A549 (cell line): Measurements from ENCODE around the gene TMPRSS6.

Source experiments
- CEBPB ChIP-seq, 2 experiments: fragments of >200 bp in 1 of 2; sonication (Bioruptor Twin) in 1 of 2; formaldehyde crosslinking in 1 of 2; IDR thresholded peaks; 2 replicates each; pipeline ENCODE4 v1.6.1; 2012 to 2016
- ESRRA ChIP-seq: fragments of 150-350 bp; IDR thresholded peaks from 2 replicates; pipeline ENCODE4 v1.6.1; 2014; ENCODE audit warnings: mild to moderate bottlenecking, low read length, borderline replicate concordance
- FOSL2 ChIP-seq, 2 experiments: fragments of 450-650 bp in 1 of 2; fragments of >200 bp in 1 of 2; sonication (Bioruptor Twin) in 1 of 2; formaldehyde crosslinking; IDR thresholded peaks; 2 replicates each; pipeline versions ENCODE4 v1.5.0 to v1.6.1; 2016 to 2020; ENCODE audit warnings: mild to moderate bottlenecking in 1 of 2, moderate library complexity in 1 of 2
- KDM1A ChIP-seq: fragments of 200-600 bp; sonication (generic); IDR thresholded peaks from 2 replicates; pipeline ENCODE4 v1.6.1; 2016; ENCODE audit warnings: low read depth, mild to moderate bottlenecking
- KDM5A ChIP-seq: fragments of 200-600 bp; sonication (generic); IDR thresholded peaks from 2 replicates; pipeline ENCODE4 v1.6.1; 2016; ENCODE audit warnings: antibody characterized with exemption, mild to moderate bottlenecking
- POLR2A ChIP-seq: IDR thresholded peaks from 2 replicates; pipeline ENCODE4 v1.6.1; 2012; ENCODE audit warnings: mild to moderate bottlenecking, low read length
- RAD21 ChIP-seq, 2 experiments: fragments of >200 bp in 1 of 2; sonication (Bioruptor Twin) in 1 of 2; formaldehyde crosslinking in 1 of 2; IDR thresholded peaks in 1 of 2; conservative IDR thresholded peaks in 1 of 2; 2 replicates in 1 of 2; 3 replicates in 1 of 2; pipeline ENCODE4 v1.6.1; 2012 to 2018; ENCODE audit warnings: inconsistent platforms in 1 of 2
- SREBF2 ChIP-seq: fragments of 450-650 bp; IDR thresholded peaks from 2 replicates; pipeline ENCODE4 v1.6.1; 2014; ENCODE audit warnings: mild to moderate bottlenecking, moderate library complexity
- TP53 ChIP-seq: fragments of 250-450 bp; sonication (Bioruptor Pico); IDR thresholded peaks from 2 replicates; pipeline ENCODE4 v1.5.0; 2021; ENCODE audit warnings: mild to moderate bottlenecking, moderate library complexity
- ZSCAN20 ChIP-seq: fragments of 250-450 bp; sonication (Bioruptor Pico); IDR thresholded peaks from 2 replicates; pipeline ENCODE4 v1.8.0; 2022; ENCODE audit warnings: mild to moderate bottlenecking, moderate library complexity
- TF ChIP-seq, protein P1 (sequence below): fragments of >200 bp; sonication (Bioruptor Twin); formaldehyde crosslinking; IDR thresholded peaks from 3 replicates; pipeline ENCODE4 v1.5.1; 2016
- TF ChIP-seq, protein P2 (sequence below): fragments of 250-450 bp; sonication (Bioruptor Pico); IDR thresholded peaks from 2 replicates; pipeline ENCODE4 v1.5.0; 2020; ENCODE audit warnings: low read depth, mild to moderate bottlenecking, moderate library complexity
- TF ChIP-seq, protein P3 (sequence below): fragments of 200-600 bp; sonication (generic); IDR thresholded peaks from 2 replicates; pipeline ENCODE4 v1.6.1; 2016; ENCODE audit warnings: antibody characterized with exemption, mild to moderate bottlenecking, moderate library complexity

DNA sequence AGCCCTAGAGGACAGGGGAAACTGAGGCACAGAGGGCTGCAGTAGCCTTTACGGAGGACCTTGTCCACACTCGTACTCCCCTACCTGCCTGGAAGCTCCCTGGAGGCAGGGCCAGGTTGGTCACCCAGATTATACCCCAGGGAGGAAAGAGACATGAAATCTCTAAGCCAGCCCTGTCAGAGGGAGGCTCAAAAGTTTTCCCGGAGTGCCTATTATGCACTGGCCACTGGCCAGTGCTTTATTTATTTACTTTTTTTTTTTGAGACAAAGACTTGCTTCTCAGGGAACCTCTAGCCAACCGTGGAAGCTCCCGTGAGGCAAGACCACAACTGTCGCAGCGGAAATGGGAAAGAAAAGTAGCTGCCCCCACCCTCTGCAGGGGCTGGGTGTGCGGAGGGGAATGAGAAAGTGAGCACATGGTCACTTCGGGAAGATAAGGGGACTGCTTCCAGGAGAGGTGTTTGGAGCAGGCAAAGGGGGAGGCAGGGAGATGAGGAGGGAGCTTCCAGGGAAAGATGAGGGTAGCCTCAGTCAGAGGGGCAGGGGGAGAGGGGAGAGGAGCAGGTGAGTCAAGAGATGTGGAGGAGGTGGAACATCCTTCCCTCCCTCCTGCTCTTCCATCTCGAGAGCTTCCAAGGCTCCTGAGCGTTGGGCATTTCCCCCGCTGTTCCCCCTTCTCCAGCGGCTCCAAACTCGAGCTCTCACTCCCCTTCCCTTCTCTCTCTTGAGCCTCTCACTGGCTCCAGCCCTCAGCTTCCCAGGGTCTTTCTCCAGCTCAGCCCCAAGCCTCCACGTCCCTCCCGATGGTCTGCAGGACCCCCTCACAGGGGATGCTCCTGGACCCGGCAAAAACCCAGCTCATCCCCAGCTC is 35.9 kb upstream of the TMPRSS6 start:
- TF ChIP-seq POLR2A (no peak), KDM5A (no peak), KDM1A (no peak), CEBPB (IDR thresholded peaks at IDR 0.05) (no peak), RAD21 (conservative IDR thresholded peaks at IDR 0.05 in 1 of 2, IDR thresholded peaks at IDR 0.05 in 1 of 2) (no peak), ZSCAN20 (CRISPR knock-in tag) (no peak), TP53 (CRISPR knock-in tag) (no peak), SREBF2 (no peak), ESRRA (no peak), FOSL2 (IDR thresholded peaks at IDR 0.05) (no peak), FOSL2 (CRISPR knock-in tag; IDR thresholded peaks at IDR 0.05) (no peak)
- TF ChIP-seq, protein P1, sequence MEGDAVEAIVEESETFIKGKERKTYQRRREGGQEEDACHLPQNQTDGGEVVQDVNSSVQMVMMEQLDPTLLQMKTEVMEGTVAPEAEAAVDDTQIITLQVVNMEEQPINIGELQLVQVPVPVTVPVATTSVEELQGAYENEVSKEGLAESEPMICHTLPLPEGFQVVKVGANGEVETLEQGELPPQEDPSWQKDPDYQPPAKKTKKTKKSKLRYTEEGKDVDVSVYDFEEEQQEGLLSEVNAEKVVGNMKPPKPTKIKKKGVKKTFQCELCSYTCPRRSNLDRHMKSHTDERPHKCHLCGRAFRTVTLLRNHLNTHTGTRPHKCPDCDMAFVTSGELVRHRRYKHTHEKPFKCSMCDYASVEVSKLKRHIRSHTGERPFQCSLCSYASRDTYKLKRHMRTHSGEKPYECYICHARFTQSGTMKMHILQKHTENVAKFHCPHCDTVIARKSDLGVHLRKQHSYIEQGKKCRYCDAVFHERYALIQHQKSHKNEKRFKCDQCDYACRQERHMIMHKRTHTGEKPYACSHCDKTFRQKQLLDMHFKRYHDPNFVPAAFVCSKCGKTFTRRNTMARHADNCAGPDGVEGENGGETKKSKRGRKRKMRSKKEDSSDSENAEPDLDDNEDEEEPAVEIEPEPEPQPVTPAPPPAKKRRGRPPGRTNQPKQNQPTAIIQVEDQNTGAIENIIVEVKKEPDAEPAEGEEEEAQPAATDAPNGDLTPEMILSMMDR = no peak
- TF ChIP-seq, protein P2, sequence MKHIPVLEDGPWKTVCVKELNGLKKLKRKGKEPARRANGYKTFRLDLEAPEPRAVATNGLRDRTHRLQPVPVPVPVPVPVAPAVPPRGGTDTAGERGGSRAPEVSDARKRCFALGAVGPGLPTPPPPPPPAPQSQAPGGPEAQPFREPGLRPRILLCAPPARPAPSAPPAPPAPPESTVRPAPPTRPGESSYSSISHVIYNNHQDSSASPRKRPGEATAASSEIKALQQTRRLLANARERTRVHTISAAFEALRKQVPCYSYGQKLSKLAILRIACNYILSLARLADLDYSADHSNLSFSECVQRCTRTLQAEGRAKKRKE (CRISPR knock-in tag) = no peak
- TF ChIP-seq, protein P3, sequence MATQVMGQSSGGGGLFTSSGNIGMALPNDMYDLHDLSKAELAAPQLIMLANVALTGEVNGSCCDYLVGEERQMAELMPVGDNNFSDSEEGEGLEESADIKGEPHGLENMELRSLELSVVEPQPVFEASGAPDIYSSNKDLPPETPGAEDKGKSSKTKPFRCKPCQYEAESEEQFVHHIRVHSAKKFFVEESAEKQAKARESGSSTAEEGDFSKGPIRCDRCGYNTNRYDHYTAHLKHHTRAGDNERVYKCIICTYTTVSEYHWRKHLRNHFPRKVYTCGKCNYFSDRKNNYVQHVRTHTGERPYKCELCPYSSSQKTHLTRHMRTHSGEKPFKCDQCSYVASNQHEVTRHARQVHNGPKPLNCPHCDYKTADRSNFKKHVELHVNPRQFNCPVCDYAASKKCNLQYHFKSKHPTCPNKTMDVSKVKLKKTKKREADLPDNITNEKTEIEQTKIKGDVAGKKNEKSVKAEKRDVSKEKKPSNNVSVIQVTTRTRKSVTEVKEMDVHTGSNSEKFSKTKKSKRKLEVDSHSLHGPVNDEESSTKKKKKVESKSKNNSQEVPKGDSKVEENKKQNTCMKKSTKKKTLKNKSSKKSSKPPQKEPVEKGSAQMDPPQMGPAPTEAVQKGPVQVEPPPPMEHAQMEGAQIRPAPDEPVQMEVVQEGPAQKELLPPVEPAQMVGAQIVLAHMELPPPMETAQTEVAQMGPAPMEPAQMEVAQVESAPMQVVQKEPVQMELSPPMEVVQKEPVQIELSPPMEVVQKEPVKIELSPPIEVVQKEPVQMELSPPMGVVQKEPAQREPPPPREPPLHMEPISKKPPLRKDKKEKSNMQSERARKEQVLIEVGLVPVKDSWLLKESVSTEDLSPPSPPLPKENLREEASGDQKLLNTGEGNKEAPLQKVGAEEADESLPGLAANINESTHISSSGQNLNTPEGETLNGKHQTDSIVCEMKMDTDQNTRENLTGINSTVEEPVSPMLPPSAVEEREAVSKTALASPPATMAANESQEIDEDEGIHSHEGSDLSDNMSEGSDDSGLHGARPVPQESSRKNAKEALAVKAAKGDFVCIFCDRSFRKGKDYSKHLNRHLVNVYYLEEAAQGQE = no peak
